NCI-H146 (cell line): ENCODE results near the gene IQGAP2.

Source experiments
- DNase-seq: peaks from one replicate; lab custom pipeline; 2025; lab: John Stamatoyannopoulos, UW

IQGAP2 gene

GRCh38 chr5:76690704-76691466 lies 287.8 kb downstream of the IQGAP2 start:
- DNase-seq: no peak

- no peak for DNase-seq
These were observed 288.6 kb downstream of the IQGAP2 start for GRCh38 chr5:76691467-76692273.

DNA sequence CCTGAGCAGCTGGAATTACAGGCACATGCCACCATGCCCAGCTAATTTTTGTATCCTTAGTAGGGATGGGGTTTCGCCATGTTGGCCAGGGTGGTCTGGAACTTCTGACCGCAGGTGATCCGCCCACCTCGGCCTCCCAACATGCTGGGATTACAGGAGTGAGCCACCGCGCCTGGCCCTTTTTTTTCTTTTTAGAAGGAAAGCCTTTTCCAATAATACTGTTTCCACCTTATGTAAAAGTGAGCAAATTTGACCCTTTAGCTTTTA lies 289.1 kb downstream of the IQGAP2 start:
- DNase-seq: no peak

DNA sequence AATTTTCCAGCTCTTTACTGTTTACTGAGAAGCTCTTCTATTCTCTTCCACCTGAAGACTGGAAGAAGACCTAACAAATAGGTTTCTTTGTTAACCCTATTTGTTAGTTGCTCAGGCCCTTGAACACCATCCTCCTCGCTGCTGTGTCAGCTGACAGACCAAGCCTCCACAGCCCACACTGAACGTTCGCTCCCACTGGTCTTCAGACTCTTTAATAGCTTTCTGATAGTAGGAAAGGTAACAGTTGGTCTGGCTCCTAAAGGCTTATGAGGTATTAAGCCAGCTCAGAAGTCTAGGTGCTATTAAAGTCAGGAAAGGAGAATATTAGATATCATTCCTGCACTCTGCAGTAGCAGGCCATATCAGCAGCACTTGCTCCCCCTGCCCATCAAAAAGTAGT lies 289.6 kb downstream of the IQGAP2 start:
- DNase-seq: no peak

DNA sequence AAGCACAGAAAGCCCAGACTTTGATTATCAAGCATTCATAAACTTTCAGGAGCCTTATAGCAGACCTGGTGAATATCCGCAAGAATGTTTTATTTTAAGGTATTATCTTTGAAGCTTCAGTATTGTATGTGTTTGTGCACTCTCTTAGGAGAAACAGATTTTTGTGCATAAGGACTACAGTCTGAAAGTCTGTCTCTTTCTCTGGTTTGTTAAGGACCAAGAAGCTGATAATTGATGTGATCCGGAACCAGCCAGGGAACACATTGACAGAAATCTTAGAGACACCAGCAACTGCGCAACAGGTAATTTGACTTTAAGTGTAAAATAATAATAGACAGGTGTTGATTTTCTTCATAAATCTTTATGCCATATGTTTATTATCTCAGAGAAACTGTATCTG lies 290.1 kb downstream of the IQGAP2 start:
- DNase-seq: no peak

DNA sequence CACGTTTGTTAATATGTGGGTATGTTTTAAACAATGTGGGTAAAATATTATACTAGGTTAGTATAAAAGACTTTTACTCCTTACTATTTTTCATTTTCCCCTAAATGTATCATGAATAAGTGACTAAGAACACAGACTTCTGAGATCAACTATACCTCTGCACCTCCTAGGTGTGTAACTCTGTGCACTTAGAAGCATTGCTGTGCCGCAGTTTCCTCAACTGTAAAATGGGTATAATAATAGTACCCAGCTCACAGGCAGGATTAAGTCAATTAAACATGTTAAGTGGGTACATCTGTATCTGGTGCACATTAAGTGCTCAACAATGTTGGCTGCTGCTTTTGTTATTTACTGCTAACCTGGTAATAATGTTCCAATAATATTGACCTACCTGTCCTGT lies 291.2 kb downstream of the IQGAP2 start:
- no peak for DNase-seq

GRCh38 chr5:76695346-76695745 lies 292.3 kb downstream of the IQGAP2 start:
- no peak for DNase-seq

DNA sequence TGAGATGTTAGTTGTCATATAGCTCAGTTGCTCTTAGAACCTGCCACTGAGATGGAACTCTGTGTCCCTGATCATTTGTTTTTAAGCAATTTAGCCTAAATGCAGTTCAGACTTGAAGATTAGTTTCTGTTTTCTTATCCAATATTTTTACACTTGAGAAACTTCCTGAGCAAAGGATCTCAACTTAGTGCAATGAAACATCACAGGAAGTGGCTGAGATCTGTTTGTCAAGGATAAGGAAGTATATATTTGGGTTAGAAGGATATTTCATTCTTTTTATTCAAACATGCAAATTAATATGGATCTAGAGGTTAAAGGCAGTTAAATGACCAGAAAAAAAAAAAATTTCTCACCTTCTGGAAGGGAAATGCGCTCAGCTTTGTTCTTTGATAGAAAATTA lies 293.2 kb downstream of the IQGAP2 start:
- DNase-seq: no peak

- no peak for DNase-seq
These were observed 294.6 kb downstream of the IQGAP2 start for GRCh38 chr5:76697670-76698069.

DNA sequence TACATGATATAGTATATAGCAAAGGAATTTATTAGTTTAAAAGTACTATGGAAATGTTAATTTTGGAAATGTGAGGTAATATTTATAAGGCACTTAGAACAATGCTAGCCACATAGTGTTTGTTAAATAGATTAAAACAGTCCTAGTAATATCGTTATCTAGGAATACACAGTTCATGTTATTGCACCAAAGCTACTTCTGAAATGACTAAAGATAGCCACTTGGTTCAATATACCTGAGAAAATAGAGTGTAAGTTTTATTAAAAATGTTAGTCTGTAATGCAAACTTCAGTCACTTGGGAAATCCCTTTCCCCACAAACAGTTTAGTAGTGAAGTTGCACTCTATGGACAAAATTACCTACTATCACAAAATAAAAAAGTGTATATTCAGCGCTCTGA lies 297.5 kb downstream of the IQGAP2 start:
- no peak for DNase-seq

DNA sequence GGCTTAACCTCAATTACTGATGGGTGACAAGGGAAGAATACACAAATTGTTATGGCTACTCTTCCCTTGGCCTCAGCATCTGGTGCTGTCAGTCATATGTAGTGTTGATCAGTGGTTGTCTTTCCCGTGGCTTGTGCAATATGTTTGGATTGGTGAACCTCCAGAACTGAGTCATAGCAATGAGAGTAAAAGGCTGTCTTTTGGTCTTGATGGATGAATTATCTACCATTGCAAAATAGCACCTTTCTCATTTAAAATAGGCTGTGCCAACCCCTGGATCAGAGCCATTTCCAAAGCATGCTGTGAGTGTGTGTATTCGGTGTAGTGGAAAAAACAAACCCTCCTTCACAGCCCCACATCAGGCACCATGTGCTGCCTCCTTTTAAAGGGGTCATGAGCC lies 298.2 kb downstream of the IQGAP2 start:
- DNase-seq: no peak

DNA sequence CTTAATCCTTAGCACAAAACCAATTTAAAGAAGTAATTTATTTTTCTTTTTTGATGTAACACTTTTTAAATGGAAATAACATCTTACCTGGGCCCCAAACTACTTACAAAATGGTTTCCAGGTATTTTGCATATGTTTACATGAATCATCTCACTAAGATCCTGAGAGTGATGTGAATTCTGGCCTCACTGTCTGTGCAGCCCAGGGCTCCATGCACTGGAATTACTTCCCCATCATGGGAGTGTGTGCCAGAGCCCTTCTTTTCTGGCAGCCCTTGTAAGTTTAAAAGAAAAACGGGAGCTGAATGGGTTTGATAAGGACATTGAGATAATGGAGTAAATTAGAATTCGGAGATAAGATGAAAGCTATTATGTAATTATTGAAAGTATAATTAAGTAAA lies 300.6 kb downstream of the IQGAP2 start:
- no peak for DNase-seq

GRCh38 chr5:76704131-76704663 lies 301.1 kb downstream of the IQGAP2 start:
- no peak for DNase-seq

DNA sequence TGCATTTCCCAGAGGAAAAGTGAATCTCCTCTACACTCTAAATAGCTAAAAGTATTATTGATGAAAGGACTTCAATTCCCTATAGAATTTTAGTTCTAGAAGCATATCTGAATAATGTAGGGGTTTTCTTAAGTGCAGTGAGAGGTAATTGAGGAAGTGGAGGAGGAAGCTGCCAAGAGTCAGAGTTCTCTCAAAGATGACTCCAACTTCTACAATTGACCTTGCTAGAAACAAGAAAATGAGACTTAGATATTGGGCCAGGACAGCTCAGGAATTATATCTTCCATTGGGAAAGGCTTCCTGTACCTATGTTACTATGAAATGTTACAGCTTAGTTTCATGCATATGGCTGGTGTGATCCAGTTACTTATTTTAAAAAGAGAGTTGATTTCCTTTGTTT lies 302.5 kb downstream of the IQGAP2 start:
- no peak for DNase-seq

- DNase-seq: no peak
These were observed 306.7 kb downstream of the IQGAP2 start for GRCh38 chr5:76709762-76710161.

- no peak for DNase-seq
These were observed 307.9 kb downstream of the IQGAP2 start for GRCh38 chr5:76710991-76711390.

DNA sequence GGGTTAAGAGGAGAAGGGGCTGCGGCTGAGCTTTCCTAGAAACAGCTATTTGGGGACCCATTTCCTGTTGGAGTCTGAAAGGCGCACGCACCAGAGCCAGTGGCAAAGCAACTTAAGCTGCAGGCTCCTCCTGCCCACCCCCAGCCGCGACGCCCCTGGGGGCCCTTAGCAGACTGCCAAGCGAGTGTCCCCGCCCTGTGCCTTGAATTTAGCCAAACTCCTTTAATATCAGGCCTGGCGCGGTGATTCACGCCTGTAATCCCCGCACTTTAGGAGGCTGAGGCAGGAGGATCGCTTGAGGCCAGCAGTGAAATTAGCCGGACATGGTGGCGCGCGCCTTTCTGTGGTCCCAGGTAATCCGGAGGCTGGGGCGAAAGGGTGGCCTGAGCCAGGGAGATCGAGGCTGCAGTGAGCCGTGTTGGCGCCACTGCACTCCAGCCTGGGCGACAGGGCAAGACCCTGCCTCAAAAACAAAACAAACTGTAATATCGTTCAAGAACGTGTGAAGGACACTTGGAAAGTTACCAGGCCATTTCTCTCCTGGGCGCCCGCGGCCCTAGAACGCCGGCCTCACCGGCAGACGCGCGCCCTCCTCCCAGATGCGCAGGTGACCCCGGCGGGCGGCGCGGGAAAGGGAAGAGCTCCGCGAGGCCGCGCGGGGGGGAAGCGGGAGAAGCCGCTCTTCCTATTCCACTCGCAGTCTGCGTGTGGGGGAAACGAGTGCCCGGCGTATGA lies 311.8 kb downstream of the IQGAP2 start:
- no peak for DNase-seq

- no peak for DNase-seq
These were observed 312.3 kb downstream of the IQGAP2 start for GRCh38 chr5:76715486-76715735.

GRCh38 chr5:76715736-76716455 lies 312.8 kb downstream of the IQGAP2 start, which contains the start of gene F2R:
TSS of gene F2R (plus strand) at chr5:76716126. CDS start at chr5:76716308, 182 bp downstream.
- DNase-seq: no peak

- no peak for DNase-seq
These were observed 313.5 kb downstream of the IQGAP2 start for GRCh38 chr5:76716456-76717157.

DNA sequence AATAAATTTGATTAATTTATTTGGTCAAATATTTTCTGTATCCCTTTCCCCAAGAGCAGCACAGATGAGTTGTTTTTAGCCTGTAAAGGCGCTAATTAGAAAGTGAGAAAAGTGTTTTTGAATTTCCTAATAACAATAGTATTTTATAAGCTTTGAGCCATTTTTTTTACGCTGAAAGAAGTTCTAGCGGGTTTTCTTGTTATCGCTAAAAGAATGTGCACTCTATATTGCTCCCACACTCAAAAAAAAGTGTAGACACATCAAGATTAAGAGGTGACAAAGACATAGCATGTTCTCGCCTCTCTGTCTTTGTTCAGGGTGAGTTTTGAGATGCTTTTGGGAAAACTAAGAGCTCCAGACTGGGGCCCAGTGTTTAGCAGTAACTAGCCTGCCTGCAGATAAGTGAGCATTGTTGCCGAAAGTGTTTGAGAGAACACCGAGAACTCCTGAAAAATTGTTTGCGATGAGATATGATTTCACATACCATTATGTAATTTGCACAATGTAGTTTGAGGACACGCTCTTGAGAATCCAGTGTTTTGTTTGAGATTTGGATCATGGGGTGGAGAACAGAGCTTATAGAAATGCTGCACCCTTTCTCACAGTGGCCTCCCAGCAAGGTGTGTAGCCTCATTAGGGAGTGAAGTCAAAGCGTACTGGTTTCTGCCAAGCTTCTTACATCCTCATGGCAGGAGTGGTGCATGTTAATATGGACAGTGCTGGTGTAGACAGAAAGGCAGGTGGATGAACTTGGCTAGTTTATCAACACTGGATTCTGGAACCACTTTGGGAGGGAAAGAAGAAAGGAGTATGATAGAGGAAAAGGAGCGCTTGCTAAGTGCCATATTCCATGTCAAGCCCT lies 314.4 kb downstream of the IQGAP2 start:
- no peak for DNase-seq
